GM12891 (cell line): ENCODE data around the gene APBB1IP.

ENCODE experiments used
- POLR2A ChIP-seq: IDR thresholded peaks from 2 replicates; pipeline ENCODE4 v1.6.1; 2011; ENCODE audit warnings: low read depth, low read length, control low read depth
- POLR2AphosphoS5 ChIP-seq: IDR thresholded peaks from 2 replicates; pipeline ENCODE4 v1.6.1; 2011; ENCODE audit warnings: low read depth, low read length, control low read depth
- TAF1 ChIP-seq: IDR thresholded peaks from 2 replicates; pipeline ENCODE4 v1.6.1; 2011; ENCODE audit warnings: low read depth, low read length, control low read depth

GRCh38 chr10:26477501-26477900 is 39.4 kb downstream of the APBB1IP start:
- no peak for TF ChIP-seq TAF1
- TF ChIP-seq POLR2A = no peak
- no peak for TF ChIP-seq POLR2AphosphoS5
